ENCODE results near the gene INCENP. TPM values are rescaled to one million over a fixed set of nuclear protein-coding genes. Genes with fewer than 3 reads are reported as not detected.

Gene INCENP
- total RNA-seq, 3 donors from 2014 or later (not counting 1 experiment from before 2014, with no cell fraction given), result 24.4 to 47.6 (median 27.3) TPM

DNA sequence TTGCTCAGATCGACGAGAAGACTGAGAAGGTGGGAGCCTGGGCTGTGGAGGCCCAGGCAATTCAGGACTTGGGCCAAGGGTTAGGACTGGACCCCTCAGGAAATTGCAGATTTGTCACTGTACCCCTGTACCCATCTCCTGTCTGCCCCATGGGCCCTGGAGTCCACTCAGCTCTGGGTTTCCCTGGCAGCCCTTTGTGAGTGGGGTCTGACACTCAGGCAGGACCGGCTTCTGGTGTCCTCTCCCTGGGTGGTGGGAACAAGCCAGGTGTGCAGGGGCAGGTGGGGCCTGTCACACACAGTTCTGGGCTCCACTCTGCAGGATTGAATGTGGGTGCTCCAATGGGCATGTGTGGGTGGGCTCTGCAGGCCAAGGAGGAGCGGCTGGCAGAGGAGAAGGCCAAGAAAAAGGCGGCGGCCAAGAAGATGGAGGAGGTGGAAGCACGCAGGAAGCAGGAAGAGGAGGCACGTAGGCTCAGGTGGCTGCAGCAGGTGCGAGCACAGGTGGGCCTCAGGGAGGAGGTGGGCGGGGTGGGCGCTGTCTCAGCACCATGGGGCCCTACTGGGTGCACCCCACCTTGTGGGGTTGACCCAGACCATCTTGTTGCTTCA is 21.6 kb downstream of the INCENP start:
- H3K4me3 ChIP-seq (ENCODE audit: low read length), result no peak overlapping the region
- no peaks in the 10 kb centered on the region for H3K27me3 ChIP-seq (ENCODE audit: control insufficient read depth, insufficient read depth, low read length)
- 95% methylated on average over 11 of the region's 11 CpGs for WGBS (ENCODE audit: insufficient coverage)
- Mint-ChIP-seq H3K27me3 (ENCODE audit: low read depth in 2 of 2) (no peaks in the 10 kb centered on the region), H3K9me3 (no peaks in the 10 kb centered on the region), H3K27ac (no peak overlapping the region), H3K4me3 (no peak overlapping the region), H3K4me1 (peaks cover 0 to 4% of the 10 kb centered on the region in 2 donors), H3K36me3 (peaks cover 6% of the 10 kb centered on the region)
- ATAC-seq (no peak), DNase-seq (peak in 1 of 2 donors; percentile 11)
- peaks cover 78% of the 10 kb centered on the region for H3K36me3 ChIP-seq (ENCODE audit: control insufficient read depth, insufficient read depth, low read length)
- intact Hi-C loops (cut with micrococcal nuclease), result no loop called here
- TF ChIP-seq, protein P1, sequence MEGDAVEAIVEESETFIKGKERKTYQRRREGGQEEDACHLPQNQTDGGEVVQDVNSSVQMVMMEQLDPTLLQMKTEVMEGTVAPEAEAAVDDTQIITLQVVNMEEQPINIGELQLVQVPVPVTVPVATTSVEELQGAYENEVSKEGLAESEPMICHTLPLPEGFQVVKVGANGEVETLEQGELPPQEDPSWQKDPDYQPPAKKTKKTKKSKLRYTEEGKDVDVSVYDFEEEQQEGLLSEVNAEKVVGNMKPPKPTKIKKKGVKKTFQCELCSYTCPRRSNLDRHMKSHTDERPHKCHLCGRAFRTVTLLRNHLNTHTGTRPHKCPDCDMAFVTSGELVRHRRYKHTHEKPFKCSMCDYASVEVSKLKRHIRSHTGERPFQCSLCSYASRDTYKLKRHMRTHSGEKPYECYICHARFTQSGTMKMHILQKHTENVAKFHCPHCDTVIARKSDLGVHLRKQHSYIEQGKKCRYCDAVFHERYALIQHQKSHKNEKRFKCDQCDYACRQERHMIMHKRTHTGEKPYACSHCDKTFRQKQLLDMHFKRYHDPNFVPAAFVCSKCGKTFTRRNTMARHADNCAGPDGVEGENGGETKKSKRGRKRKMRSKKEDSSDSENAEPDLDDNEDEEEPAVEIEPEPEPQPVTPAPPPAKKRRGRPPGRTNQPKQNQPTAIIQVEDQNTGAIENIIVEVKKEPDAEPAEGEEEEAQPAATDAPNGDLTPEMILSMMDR (IDR thresholded peaks at IDR 0.05), result no peak
- H3K9me3 ChIP-seq (ENCODE audit: control insufficient read depth, insufficient read depth, low read length), result no peaks in the 10 kb centered on the region
- no peak overlapping the region for H3K27ac ChIP-seq (ENCODE audit: low read length)
- no peaks in the 10 kb centered on the region for H3K4me1 ChIP-seq (ENCODE audit: control insufficient read depth, insufficient read depth, low read length)

GRCh38 chr11:62146476-62147200 is 22.8 kb downstream of the INCENP start:
- H3K9me3 ChIP-seq (ENCODE audit: control insufficient read depth, insufficient read depth, low read length), result no peaks in the 10 kb centered on the region
- intact Hi-C loops (cut with micrococcal nuclease), result no loop called here
- no peak overlapping the region for H3K4me3 ChIP-seq (ENCODE audit: low read length)
- Mint-ChIP-seq H3K4me3 (no peak overlapping the region), H3K27ac (no peak overlapping the region), H3K9me3 (no peaks in the 10 kb centered on the region), H3K4me1 (peaks cover 0 to 4% of the 10 kb centered on the region in 2 donors), H3K36me3 (peaks cover 6% of the 10 kb centered on the region), H3K27me3 (ENCODE audit: low read depth in 2 of 2) (no peaks in the 10 kb centered on the region)
- no peak overlapping the region for H3K27ac ChIP-seq (ENCODE audit: low read length)
- H3K36me3 ChIP-seq (ENCODE audit: control insufficient read depth, insufficient read depth, low read length), result peaks cover 77% of the 10 kb centered on the region
- WGBS (ENCODE audit: insufficient coverage), result 95% methylated on average over 36 of the region's 36 CpGs
- no peaks in the 10 kb centered on the region for H3K4me1 ChIP-seq (ENCODE audit: control insufficient read depth, insufficient read depth, low read length)
- no peak for ATAC-seq
- peak in 1 of 2 donors; percentile 7 for DNase-seq
- TF ChIP-seq, protein P1 (IDR thresholded peaks at IDR 0.05), result no peak
- no peaks in the 10 kb centered on the region for H3K27me3 ChIP-seq (ENCODE audit: control insufficient read depth, insufficient read depth, low read length)

DNA sequence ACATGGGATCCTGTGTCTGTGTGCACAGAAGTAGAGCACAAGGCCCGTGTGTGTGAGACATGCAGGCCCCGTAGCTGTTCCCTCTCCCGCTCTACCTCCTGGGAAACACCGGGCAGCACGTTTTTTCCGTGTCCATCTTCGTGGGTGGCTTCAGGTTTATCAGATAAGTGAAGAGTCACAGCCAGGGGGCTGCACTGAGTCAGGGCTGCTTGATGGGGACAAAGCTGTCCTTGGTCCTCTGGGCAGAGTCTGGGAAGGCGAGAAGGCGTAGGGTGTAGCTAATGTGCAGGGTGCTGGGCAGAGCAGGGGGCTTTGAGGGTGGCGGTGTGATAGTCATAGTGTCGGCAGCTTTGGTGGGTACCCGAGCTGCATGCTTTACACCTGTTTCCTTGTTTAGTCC is 23.7 kb downstream of the INCENP start:
- no peaks in the 10 kb centered on the region for H3K9me3 Mint-ChIP-seq
- intact Hi-C loops (cut with micrococcal nuclease), result no loop called here
- TF ChIP-seq, protein P1 (IDR thresholded peaks at IDR 0.05), result no peak
- Histone ChIP-seq H3K9me3 (ENCODE audit: control insufficient read depth, insufficient read depth, low read length) (no peaks in the 10 kb centered on the region), H3K27ac (ENCODE audit: low read length) (no peak overlapping the region), H3K4me1 (ENCODE audit: control insufficient read depth, insufficient read depth, low read length) (no peaks in the 10 kb centered on the region), H3K27me3 (ENCODE audit: control insufficient read depth, insufficient read depth, low read length) (no peaks in the 10 kb centered on the region), H3K36me3 (ENCODE audit: control insufficient read depth, insufficient read depth, low read length) (peaks cover 72% of the 10 kb centered on the region), H3K4me3 (ENCODE audit: low read length) (no peak overlapping the region)
- DNase-seq (peak in 1 of 2 donors; percentile 11), ATAC-seq (no peak)
- no peak overlapping the region for H3K4me3 Mint-ChIP-seq
- peaks cover 0 to 4% of the 10 kb centered on the region in 2 donors for H3K4me1 Mint-ChIP-seq
- H3K36me3 Mint-ChIP-seq, result peaks cover 6% of the 10 kb centered on the region
- no peak overlapping the region for H3K27ac Mint-ChIP-seq
- 97% methylated on average over 12 of the region's 12 CpGs for WGBS (ENCODE audit: insufficient coverage)
- no peaks in the 10 kb centered on the region for H3K27me3 Mint-ChIP-seq (ENCODE audit: low read depth in 2 of 2)

All from natural killer cell (primary cell).